BJ (cell line): ENCODE results near the gene RAD51B. TPM values are rescaled to one million over a fixed set of nuclear protein-coding genes. Genes with fewer than 3 reads are reported as not detected.
"Not testable (repeated sequence)": the region's sequence is repeated elsewhere in the genome, so short reads cannot be mapped to it uniquely, and the experiment has no call there.

ENCODE experiments used
- CTCF ChIA-PET: fragments of 350-600 bp; formaldehyde crosslinking; extraction: SDS; loops from one replicate; lab custom pipeline; 2021; ENCODE audit warnings: antibody characterized with exemption, inconsistent platforms; lab: Yijun Ruan, JAX
- POLR2A ChIA-PET: fragments of 300-600 bp; sonication (Branson Sonifier 250); formaldehyde crosslinking; extraction: SDS; loops from one replicate; lab custom pipeline; 2021; ENCODE audit warnings: antibody characterized with exemption; lab: Charles Lee
- DNase-seq: peaks from one replicate; pipeline ENCODE4 v3.0.0-alpha.2; 2011; ENCODE audit warnings: low read depth
- H3K27me3 ChIP-seq: 2 replicates; pipeline ENCODE4 v1.6.0; 2011; ENCODE audit warnings: low read length; ENCODE audit not compliant: control insufficient read depth, insufficient read depth
- H3K36me3 ChIP-seq: 2 replicates; pipeline ENCODE4 v1.5.1; 2011; ENCODE audit warnings: low read length; ENCODE audit not compliant: control insufficient read depth, insufficient read depth
- H3K4me3 ChIP-seq: 2 replicates; pipeline ENCODE4 v1.5.1; 2011; ENCODE audit warnings: low read depth, mild to moderate bottlenecking, control low read depth, low read length
- CTCF ChIP-seq: IDR thresholded peaks from 2 replicates; pipeline ENCODE4 v1.5.1; 2011; ENCODE audit warnings: low read depth, mild to moderate bottlenecking, control low read depth, inconsistent platforms, low read length, moderate library complexity; ENCODE audit not compliant: insufficient read depth
- polyA plus RNA-seq: library from polyadenylated mRNA; depleted of rRNA; stranded (reverse); fragments of >200 nt; gene quantifications from 2 replicates; pipeline ENCODE4 v1.2.3, GENCODE V29; 2011

Gene RAD51B
- polyA plus RNA-seq, 1 experiment = 5.6 TPM

GRCh38 chr14:68257969-68258368, 438.4 kb downstream of the RAD51B start:
- DNase-seq = no peak
- no peak for TF ChIP-seq CTCF
- Histone ChIP-seq H3K4me3 (no peak overlapping the region), H3K27me3 (no peaks in the 10 kb centered on the region), H3K36me3 (no peaks in the 10 kb centered on the region)
- ChIA-PET CTCF (interaction anchor here (1.2 kb wide), 1 partner anchor 559 kb away, joined by 3 read pairs; no protein-coding TSS in a partner anchor), POLR2A (no interaction called here)

DNA sequence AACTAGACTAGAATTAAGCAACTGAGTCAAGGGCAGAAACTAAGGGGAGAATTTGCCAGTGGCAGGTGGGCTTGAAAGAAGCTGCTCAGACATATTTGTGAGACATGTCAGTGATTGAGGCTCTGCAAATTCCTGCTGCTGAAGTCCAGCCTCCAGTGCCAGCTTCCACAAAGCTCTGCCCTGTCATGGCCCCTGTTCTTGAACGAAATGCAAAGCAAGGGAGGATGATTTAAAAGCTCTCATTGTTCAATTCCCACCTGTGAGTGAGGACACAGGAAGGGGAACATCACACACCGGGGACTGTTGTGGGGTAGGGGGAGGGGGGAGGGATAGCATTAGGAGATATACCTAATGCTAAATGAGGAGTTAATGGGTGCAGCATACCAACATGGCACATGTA, 439.4 kb downstream of the RAD51B start:
- CTCF ChIA-PET = interaction anchor here (1.2 kb wide), 1 partner anchor 558 kb away, joined by 3 read pairs; no protein-coding TSS in a partner anchor
- H3K4me3 ChIP-seq, DNase-seq, POLR2A ChIA-PET, H3K36me3 ChIP-seq, H3K27me3 ChIP-seq: not testable (repeated sequence)

DNA sequence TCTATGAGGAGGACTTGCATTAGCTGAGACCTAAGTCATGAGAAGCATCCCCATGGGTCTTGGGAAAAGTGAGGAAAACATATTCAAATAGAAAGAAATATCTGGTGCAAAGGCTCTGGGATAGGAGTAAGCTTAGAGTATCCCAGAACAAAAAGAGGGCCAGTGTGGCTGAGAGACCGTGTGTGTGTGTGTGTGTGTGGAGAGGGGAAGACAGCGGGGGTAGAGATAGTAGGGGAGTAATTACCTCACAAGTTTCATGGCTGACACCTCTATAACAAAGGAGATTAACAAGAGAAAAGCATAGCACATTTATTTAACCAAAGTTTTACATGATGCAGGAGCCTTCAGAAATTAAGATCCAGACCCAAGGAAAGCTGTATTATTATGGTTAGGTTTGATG, 440.5 kb downstream of the RAD51B start:
- Histone ChIP-seq H3K4me3 (no peak overlapping the region), H3K27me3 (no peaks in the 10 kb centered on the region), H3K36me3 (no peaks in the 10 kb centered on the region)
- TF ChIP-seq CTCF = no peak
- ChIA-PET POLR2A (no interaction called here), CTCF (interaction anchor here (0.8 to 1.4 kb wide), 3 partner anchors 35 to 565 kb away, joined by 3 read pairs; no protein-coding TSS in a partner anchor)
- DNase-seq = no peak

DNA sequence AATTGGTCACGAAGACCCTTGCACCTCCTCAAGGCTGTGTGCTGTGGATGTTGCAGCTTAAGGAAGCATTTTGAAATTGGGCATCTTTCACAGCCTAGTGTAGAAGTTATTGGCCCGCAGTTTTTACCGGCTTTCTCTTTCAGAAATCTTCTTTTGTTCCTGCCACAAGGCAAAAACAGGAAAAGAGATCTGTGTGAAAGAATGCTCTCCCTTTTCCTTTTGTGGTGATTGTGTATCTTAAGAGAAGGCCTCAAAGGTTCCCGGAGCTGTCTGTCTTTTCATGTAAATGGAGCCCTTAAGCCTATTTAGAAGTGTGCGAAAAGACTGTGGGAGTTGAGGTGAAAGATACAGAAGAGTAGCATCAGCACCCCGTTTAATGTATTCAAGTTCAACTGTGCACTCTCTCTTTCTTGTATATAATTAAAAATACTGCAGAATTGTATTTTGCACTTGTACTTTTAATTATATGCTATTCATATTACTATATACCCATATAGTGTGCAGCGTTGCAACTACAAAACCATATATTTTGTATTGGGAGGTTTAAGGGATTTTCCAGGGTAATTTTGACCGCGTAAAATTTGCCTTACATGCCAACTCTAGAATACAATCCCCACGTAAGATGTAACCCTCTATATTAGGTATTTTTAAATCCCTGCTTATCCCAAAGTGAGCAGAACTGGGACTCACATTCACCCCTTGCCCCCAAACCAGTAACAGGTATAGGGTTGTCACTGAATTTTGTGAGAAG, 441.7 kb downstream of the RAD51B start:
- POLR2A ChIA-PET = no interaction called here
- H3K4me3 ChIP-seq = no peak overlapping the region
- CTCF ChIA-PET = interaction anchor here (1.3 kb wide), 1 partner anchor 564 kb away, joined by 3 read pairs; no protein-coding TSS in a partner anchor
- no peak for DNase-seq
- no peaks in the 10 kb centered on the region for H3K27me3 ChIP-seq
- H3K36me3 ChIP-seq = no peaks in the 10 kb centered on the region
- TF ChIP-seq CTCF = no peak

DNA sequence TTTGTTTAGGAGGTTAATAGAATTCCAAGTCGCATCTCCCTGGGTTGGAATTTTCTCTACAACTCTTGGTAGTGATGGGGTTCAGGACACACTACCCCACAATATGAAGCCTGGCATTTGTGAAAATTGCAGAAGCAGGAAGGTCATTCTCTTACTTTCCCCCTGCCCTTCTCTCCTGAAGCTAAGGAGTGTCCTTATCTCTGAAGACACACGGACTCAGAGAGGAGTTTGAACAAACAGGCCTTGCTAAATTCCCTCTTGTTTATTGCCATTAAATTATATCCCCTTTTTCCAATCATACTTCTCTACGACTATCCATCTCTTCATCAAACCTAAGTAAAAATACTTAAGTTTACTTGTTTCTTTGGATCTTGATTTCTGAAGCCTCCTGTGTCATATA, 443.0 kb downstream of the RAD51B start:
- Histone ChIP-seq H3K27me3 (no peaks in the 10 kb centered on the region), H3K36me3 (no peaks in the 10 kb centered on the region), H3K4me3 (no peak overlapping the region)
- CTCF ChIA-PET = interaction anchor here (0.9 to 1.0 kb wide), 2 partner anchors 31 to 328 kb away, joined by 3 to 4 read pairs; no protein-coding TSS in a partner anchor
- TF ChIP-seq CTCF = no peak
- POLR2A ChIA-PET = no interaction called here
- DNase-seq = no peak
